T-helper 9 cell (primary cell): ENCODE data around the gene PLEKHA1.
A peak's percentile ranks its signal among the peaks of the same experiment; 100 is the strongest.

Experiments
- DNase-seq: peaks from one replicate; pipeline ENCODE4 v3.0.0-alpha.2; 2020
- total RNA-seq, 2 donors: gene quantifications; one replicate each; lab custom pipeline; 2026; lab: John Stamatoyannopoulos, UW

PLEKHA1 gene
- total RNA-seq = 53.3 to 84.8 reads per million in 2 donors

GRCh38 chr10:122374237-122374858, at the start of gene PLEKHA1:
PLEKHA1 (plus strand) TSS chr10:122374708; CDS start chr10:122393201, 18,493 bp downstream.
- peak; percentile 89 for DNase-seq

GRCh38 chr10:122325235-122325634, 49.3 kb upstream of the PLEKHA1 start:
- no peak for DNase-seq

GRCh38 chr10:122326385-122326784, 48.1 kb upstream of the PLEKHA1 start:
- no peak for DNase-seq

GRCh38 chr10:122326806-122327205, 47.7 kb upstream of the PLEKHA1 start:
- DNase-seq = no peak

GRCh38 chr10:122327237-122328206, 47.0 kb upstream of the PLEKHA1 start:
- no peak for DNase-seq

- no peak for DNase-seq
Observed at GRCh38 chr10:122328676-122329075, 45.8 kb upstream of the PLEKHA1 start.

- no peak for DNase-seq
Observed at GRCh38 chr10:122329416-122329815, 45.1 kb upstream of the PLEKHA1 start.

GRCh38 chr10:122331100-122331499, 43.4 kb upstream of the PLEKHA1 start:
- DNase-seq = no peak

GRCh38 chr10:122331615-122332446, 42.7 kb upstream of the PLEKHA1 start:
- DNase-seq = no peak

- no peak for DNase-seq
Observed at GRCh38 chr10:122333037-122333436, 41.5 kb upstream of the PLEKHA1 start.

GRCh38 chr10:122336332-122336731, 38.2 kb upstream of the PLEKHA1 start:
- no peak for DNase-seq

GRCh38 chr10:122336961-122337360, 37.5 kb upstream of the PLEKHA1 start:
- DNase-seq = no peak

GRCh38 chr10:122338609-122339441, 35.7 kb upstream of the PLEKHA1 start:
- DNase-seq = no peak

- DNase-seq = no peak
Observed at GRCh38 chr10:122341141-122341810, 33.2 kb upstream of the PLEKHA1 start.

- peak; percentile 39 for DNase-seq
Observed at GRCh38 chr10:122342293-122343134, 32.0 kb upstream of the PLEKHA1 start.

GRCh38 chr10:122343135-122343800, 31.2 kb upstream of the PLEKHA1 start:
- no peak for DNase-seq

GRCh38 chr10:122343936-122344335, 30.6 kb upstream of the PLEKHA1 start:
- no peak for DNase-seq

- DNase-seq = no peak
Observed at GRCh38 chr10:122344741-122345258, 29.7 kb upstream of the PLEKHA1 start.

GRCh38 chr10:122346326-122346950, 28.1 kb upstream of the PLEKHA1 start:
- DNase-seq = no peak
